OCI-LY7 (cell line): ENCODE results near the gene SLX1A.
"Not testable (repeated sequence)": the region's sequence is repeated elsewhere in the genome, so short reads cannot be mapped to it uniquely, and the experiment has no call there.

Experiments
- CTCF ChIP-seq: fragments of 200-600 bp; sonication (generic); conservative IDR thresholded peaks from 2 replicates; pipeline ENCODE4 v1.5.1; 2014; ENCODE audit warnings: mild to moderate bottlenecking, antibody characterized with exemption, low read length, moderate library complexity, mixed read lengths
- EZH2phosphoT487 ChIP-seq: fragments of 200-600 bp; sonication (generic); IDR thresholded peaks from 2 replicates; pipeline ENCODE4 v1.6.1; 2018; ENCODE audit warnings: low read depth, borderline replicate concordance, mild to moderate bottlenecking, mixed run types, antibody characterized with exemption, low read length, moderate library complexity, mixed read lengths

- TF ChIP-seq CTCF, EZH2phosphoT487: not testable (repeated sequence)
Measured at GRCh38 chr16:30170145-30170544, 23.5 kb upstream of the SLX1A start.
